ENCODE results near the gene USP28.

DNA sequence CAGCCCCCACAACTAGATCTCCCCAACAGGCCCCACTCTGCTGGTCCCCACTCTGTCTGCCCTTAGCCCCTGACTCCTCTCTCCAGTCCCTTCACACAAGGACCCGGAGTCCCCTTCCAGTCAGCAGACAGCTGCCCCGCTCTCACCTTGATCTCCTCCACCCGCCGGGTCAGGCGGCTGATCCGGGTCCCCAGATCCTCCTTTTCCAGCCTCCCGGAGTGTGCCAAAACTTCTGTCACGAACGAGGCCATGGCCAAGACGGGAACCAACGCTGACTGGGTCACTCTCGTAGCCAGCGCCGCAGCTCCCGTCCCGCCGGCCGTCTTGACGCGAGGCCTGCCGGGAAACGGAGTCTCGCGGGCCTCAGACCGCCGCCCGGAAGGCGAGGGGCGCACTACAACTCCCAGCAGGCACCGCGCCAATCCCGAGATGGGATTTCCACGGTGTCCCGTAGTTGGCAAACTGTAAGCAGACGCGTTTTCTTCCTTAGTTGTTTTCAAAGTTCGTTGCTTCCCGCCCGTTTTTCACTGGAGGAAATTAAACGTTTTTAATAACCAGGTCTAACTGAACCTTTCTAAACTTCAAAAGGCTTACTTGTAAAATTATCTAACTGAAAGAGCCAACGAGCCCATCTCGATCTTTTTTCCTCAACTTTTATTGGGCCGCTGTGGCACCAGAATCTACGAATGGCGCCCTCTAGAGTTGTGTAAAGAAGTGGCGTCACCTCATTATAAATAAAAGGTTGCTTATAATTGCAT, 101.8 kb downstream of the USP28 start, which contains the start of gene ZW10:
- TF ChIP-seq EZH2phosphoT487 (IDR thresholded peaks at IDR 0.05; ENCODE audit: borderline replicate concordance): no peak
- TF ChIP-seq, protein P1, sequence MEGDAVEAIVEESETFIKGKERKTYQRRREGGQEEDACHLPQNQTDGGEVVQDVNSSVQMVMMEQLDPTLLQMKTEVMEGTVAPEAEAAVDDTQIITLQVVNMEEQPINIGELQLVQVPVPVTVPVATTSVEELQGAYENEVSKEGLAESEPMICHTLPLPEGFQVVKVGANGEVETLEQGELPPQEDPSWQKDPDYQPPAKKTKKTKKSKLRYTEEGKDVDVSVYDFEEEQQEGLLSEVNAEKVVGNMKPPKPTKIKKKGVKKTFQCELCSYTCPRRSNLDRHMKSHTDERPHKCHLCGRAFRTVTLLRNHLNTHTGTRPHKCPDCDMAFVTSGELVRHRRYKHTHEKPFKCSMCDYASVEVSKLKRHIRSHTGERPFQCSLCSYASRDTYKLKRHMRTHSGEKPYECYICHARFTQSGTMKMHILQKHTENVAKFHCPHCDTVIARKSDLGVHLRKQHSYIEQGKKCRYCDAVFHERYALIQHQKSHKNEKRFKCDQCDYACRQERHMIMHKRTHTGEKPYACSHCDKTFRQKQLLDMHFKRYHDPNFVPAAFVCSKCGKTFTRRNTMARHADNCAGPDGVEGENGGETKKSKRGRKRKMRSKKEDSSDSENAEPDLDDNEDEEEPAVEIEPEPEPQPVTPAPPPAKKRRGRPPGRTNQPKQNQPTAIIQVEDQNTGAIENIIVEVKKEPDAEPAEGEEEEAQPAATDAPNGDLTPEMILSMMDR (conservative IDR thresholded peaks at IDR 0.05; ENCODE audit: low read length): peak; percentile 88

All from Loucy (cell line).